Naive thymus-derived CD8-positive, alpha-beta T cell (primary cell): Measurements from ENCODE around the gene SP110. TPM values are rescaled to one million over a fixed set of nuclear protein-coding genes. Genes with fewer than 3 reads are reported as not detected.
"Not testable (repeated sequence)": the region's sequence is repeated elsewhere in the genome, so short reads cannot be mapped to it uniquely, and the experiment has no call there.

Experiments used
- ATAC-seq, 2 donors: fragments of 150-1000 bp; cut with Tn5 transposase in 1 of 2; sonication (Bioruptor Pico), chemical (Tn5 transposase) in 1 of 2; 1 replicate in 1 of 2; 2 replicates in 1 of 2; pipeline ENCODE4 v1.10.0; 2021; ENCODE audit warnings: mild to moderate bottlenecking in 2 of 2, moderate library complexity in 2 of 2
- POLR2A ChIA-PET: fragments of 350-600 bp; sonication (Branson Sonifier 250); formaldehyde crosslinking; loops from one replicate; lab custom pipeline; 2021; ENCODE audit warnings: antibody characterized with exemption; lab: Charles Lee
- DNase-seq, 10 donors: peaks; one replicate each; pipeline versions ENCODE4 v3.0.0 to v3.0.0-alpha.2; 2020 to 2022
- H3K27ac Mint-ChIP-seq, 10 donors: one replicate each; pipeline ENCODE4 v1.8.0; 2020 to 2022; ENCODE audit warnings: mild to moderate bottlenecking in 10 of 10, mixed read lengths in 10 of 10, moderate library complexity in 4 of 10, inconsistent platforms in 1 of 10
- H3K27me3 Mint-ChIP-seq, 5 donors: one replicate each; pipeline ENCODE4 v1.8.0; 2021 to 2022; ENCODE audit warnings: mixed read lengths in 5 of 5
- H3K36me3 Mint-ChIP-seq, 3 donors: one replicate each; pipeline ENCODE4 v1.8.0; 2020 to 2022; ENCODE audit warnings: mixed read lengths in 3 of 3, mild to moderate bottlenecking in 2 of 3, inconsistent platforms in 1 of 3
- H3K4me1 Mint-ChIP-seq, 4 donors: one replicate each; pipeline ENCODE4 v1.8.0; 2021 to 2022; ENCODE audit warnings: mixed read lengths in 4 of 4
- H3K4me3 Mint-ChIP-seq, 10 donors: one replicate each; pipeline ENCODE4 v1.8.0; 2020 to 2022; ENCODE audit warnings: mild to moderate bottlenecking in 10 of 10, mixed read lengths in 10 of 10, moderate library complexity in 6 of 10, inconsistent platforms in 1 of 10
- H3K9me3 Mint-ChIP-seq, 9 donors: one replicate each; pipeline ENCODE4 v1.8.0; 2020 to 2022; ENCODE audit warnings: mixed read lengths in 9 of 9, mild to moderate bottlenecking in 3 of 9, inconsistent platforms in 1 of 9, moderate library complexity in 1 of 9
- polyA plus RNA-seq, 3 donors: library from polyadenylated mRNA; unstranded; fragments of 300-500 nt; fragmentation: Illumina TruSeq; gene quantifications; one replicate each; pipeline ENCODE4 v1.2.3, GENCODE V29; 2021
- total RNA-seq, 8 experiments: library from RNA in 2 of 8; stranded (reverse) in 2 of 8; gene quantifications; one replicate each; pipeline ENCODE4 v1.2.3 and lab custom pipeline; 2021 to 2026

SP110 gene
- total and polyA plus RNA-seq, 5 experiments from 2014 or later: 82.8 to 121 (median 115) TPM

DNA sequence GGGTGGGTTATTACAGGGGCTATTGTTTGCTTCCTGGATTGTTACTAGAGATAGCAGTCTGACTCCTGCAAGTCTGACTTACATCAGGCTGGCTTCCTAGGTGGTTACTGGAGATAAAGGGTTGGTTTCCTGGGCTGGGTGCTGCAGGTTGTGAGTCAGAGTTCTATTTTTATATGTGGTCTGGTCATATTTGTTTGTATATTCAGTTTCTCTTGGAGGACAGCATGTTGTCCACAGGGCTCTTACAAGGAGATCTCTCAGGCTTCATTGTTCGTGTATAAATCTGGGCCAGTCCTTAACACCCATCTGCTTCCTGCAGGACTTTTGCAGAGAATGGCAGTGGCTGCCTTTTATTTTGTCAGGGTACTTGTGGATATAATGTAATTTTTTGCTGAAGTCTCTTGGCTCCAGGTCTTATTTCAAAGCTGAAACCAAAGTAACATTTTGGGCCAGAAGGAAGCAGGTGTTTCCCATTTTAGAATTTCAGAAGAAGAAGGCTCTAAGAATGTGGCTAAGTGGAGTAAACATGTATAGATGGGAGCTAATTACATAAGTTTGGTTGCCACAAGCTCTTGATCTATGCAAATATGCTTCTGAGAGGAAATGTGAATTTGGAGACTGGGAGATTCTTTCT lies 85.2 kb downstream of the SP110 start:
- peaks cover 0 to 2% (median 0%) of the 10 kb centered on the region in 5 donors for H3K27me3 Mint-ChIP-seq
- H3K9me3 Mint-ChIP-seq: peaks cover 0 to 2% (median 0%) of the 10 kb centered on the region in 9 donors
- no peak overlapping the region for H3K4me3 Mint-ChIP-seq
- DNase-seq (no peak), ATAC-seq (no peak)
- H3K36me3 Mint-ChIP-seq: no peaks in the 10 kb centered on the region
- POLR2A ChIA-PET: no interaction called here
- H3K4me1 Mint-ChIP-seq: no peaks in the 10 kb centered on the region
- H3K27ac Mint-ChIP-seq: no peak overlapping the region

GRCh38 chr2:230131366-230131765 lies 88.4 kb downstream of the SP110 start:
- no peak for DNase-seq
- Mint-ChIP-seq H3K9me3 (peaks cover 0 to 2% (median 0%) of the 10 kb centered on the region in 9 donors), H3K4me1 (peaks cover 0 to 8% (median 3%) of the 10 kb centered on the region in 4 donors), H3K4me3 (no peak overlapping the region), H3K27ac (no peak overlapping the region), H3K36me3 (no peaks in the 10 kb centered on the region), H3K27me3 (peaks cover 0 to 2% (median 0%) of the 10 kb centered on the region in 5 donors)
- no peak for ATAC-seq
- POLR2A ChIA-PET: no interaction called here

GRCh38 chr2:230130668-230131364 lies 89.0 kb downstream of the SP110 start:
- Mint-ChIP-seq H3K27ac (no peak overlapping the region), H3K27me3 (peaks cover 0 to 2% (median 0%) of the 10 kb centered on the region in 5 donors), H3K36me3 (no peaks in the 10 kb centered on the region), H3K4me3 (no peak overlapping the region), H3K9me3 (peaks cover 0 to 2% (median 0%) of the 10 kb centered on the region in 9 donors), H3K4me1 (peaks cover 0 to 8% (median 3%) of the 10 kb centered on the region in 4 donors)
- POLR2A ChIA-PET: no interaction called here
- DNase-seq: no peak
- no peak for ATAC-seq

GRCh38 chr2:230129343-230129742 lies 90.4 kb downstream of the SP110 start:
- POLR2A ChIA-PET: no interaction called here
- DNase-seq: no peak
- Mint-ChIP-seq H3K4me1 (peaks cover 3 to 23% (median 18%) of the 10 kb centered on the region in 4 donors), H3K36me3 (no peaks in the 10 kb centered on the region), H3K27ac (no peak overlapping the region), H3K4me3 (no peak overlapping the region), H3K27me3 (peaks cover 0 to 2% (median 0%) of the 10 kb centered on the region in 5 donors), H3K9me3 (peaks cover 0 to 2% (median 0%) of the 10 kb centered on the region in 9 donors)
- no peak for ATAC-seq

DNA sequence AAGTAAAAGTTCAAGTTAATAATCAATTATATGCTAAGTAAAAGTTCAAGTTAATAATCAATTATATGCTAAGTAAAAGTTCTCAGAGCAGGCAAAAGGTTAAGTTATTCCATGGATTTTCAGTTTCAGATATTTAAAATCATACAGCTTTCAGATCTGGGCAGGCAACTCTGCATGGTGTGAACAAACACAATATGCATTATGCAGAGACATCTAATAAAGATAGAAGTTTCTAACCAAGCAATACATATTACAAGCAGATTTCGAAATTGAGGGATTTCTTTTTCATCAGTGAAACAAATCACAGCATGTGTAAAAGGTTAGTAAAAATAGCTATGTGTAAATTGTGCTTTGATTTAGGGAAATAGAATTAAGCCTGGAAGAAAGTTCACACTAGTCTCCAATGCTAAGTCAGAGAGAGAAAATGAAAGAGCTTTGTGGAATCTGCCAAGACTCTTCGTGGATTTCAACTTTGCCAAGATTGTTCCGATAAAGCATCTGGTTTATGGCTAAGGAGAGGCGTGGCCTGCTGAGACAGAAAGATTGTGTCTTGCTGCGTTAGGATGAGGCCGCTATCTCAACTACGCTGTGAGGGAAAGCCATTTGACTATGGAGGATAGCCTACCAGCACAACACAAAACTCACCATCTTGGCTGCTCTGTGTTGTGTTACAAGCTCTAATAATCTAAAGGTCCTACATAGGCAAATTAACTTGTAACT lies 91.0 kb downstream of the SP110 start:
- Mint-ChIP-seq H3K27ac (no peak overlapping the region), H3K4me1 (peaks cover 3 to 26% (median 21%) of the 10 kb centered on the region in 4 donors), H3K9me3 (peaks cover 0 to 2% (median 0%) of the 10 kb centered on the region in 9 donors), H3K36me3 (no peaks in the 10 kb centered on the region), H3K4me3 (no peak overlapping the region), H3K27me3 (peaks cover 0 to 2% (median 0%) of the 10 kb centered on the region in 5 donors)
- POLR2A ChIA-PET: no interaction called here
- no peak for DNase-seq
- no peak for ATAC-seq

DNA sequence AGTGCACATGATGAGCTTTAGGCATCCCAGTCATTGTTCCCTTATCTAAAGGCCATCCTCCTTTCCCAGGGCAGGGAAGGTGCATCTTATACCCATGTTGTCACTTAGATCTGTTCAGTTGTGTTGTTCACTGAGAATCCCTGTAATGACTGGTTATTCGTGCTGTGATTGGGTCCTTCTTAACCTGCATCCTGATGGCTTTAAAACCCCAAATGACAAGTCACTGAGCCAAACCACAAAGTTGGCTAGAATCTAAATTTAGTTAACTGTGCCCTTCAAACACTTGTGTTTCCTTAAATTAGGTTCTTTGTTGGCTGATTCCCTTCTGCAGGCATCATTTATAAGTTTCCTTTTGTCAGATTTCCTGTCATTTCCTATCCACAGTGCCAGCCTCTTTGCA lies 92.6 kb downstream of the SP110 start:
- Mint-ChIP-seq H3K27me3 (peaks cover 0 to 2% (median 0%) of the 10 kb centered on the region in 5 donors), H3K4me1 (peaks cover 3 to 26% (median 21%) of the 10 kb centered on the region in 4 donors), H3K4me3 (no peak overlapping the region), H3K27ac (no peak overlapping the region), H3K36me3 (no peaks in the 10 kb centered on the region), H3K9me3 (no peaks in the 10 kb centered on the region)
- ATAC-seq (no peak), DNase-seq (no peak)
- POLR2A ChIA-PET: no interaction called here

DNA sequence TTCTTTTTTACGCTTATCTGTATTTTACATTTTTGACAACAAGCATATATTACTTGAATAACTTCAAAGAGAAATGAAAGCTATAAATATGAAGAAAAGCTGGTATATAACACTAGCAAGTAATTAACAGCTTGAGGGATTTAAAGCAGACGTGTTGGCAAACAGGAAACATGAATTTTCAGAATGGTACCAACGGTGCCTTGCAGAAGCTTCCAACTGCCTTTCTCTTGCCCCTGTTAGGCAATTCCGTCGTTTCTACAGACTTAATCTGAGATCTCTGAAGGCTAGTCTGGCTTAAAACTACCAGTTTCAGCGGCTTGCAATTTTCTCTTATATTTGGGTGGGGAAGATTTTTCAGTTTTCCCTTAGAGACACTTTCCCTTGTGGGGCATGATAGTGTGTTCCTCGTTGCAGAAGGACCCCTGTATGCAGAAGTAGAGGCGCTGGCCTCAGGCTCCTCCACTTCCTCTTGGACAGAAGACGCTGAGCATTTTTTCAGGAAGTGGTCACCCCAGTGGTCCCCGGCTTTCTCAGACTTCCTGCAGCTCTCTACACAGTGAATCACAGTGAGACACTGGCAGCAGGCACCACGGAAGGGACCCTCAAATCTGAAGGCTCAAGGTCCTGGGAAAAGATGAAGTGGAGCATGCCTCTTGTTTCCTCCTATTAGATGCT lies 94.9 kb downstream of the SP110 start:
- peaks cover 0 to 8% (median 0%) of the 10 kb centered on the region in 9 donors for H3K9me3 Mint-ChIP-seq
- DNase-seq (peak in 4 of 10 donors; percentile 5 to 8 (median 6)), ATAC-seq (peak in 1 of 2 donors; percentile 52)
- peaks cover 0 to 8% (median 0%) of the 10 kb centered on the region in 3 donors for H3K36me3 Mint-ChIP-seq
- POLR2A ChIA-PET: no interaction called here
- H3K27ac Mint-ChIP-seq: peak overlapping the region in 3 of 10 donors; percentile 37 to 50 (median 41)
- peak overlapping the region in 7 of 10 donors; percentile 24 to 57 (median 50) for H3K4me3 Mint-ChIP-seq
- peaks cover 3 to 26% (median 21%) of the 10 kb centered on the region in 4 donors for H3K4me1 Mint-ChIP-seq
- H3K27me3 Mint-ChIP-seq: peaks cover 0 to 2% (median 0%) of the 10 kb centered on the region in 5 donors

DNA sequence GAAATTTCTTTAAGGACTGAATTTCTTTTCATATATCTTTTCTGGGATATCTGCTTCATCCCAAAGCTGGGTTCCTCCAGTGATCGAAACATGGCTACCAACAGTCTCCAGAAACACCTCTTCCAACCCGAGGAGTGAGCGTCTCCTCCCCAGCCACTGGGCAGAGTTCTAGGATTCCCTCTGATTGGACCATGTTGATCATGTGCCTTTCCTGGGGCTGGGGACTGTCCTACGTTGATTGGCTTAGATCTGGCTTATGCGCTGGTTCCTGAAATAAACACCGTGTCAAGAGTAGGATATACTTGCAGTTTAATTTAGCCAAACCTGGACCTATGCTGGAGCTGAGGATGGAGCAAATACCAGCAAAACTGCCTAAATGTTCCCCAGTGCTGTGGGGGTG lies 95.5 kb downstream of the SP110 start:
- POLR2A ChIA-PET: no interaction called here
- Mint-ChIP-seq H3K27ac (no peak overlapping the region), H3K36me3 (peaks cover 0 to 8% (median 0%) of the 10 kb centered on the region in 3 donors), H3K4me1 (peaks cover 3 to 26% (median 21%) of the 10 kb centered on the region in 4 donors), H3K27me3 (peaks cover 0 to 2% (median 0%) of the 10 kb centered on the region in 5 donors), H3K9me3 (peaks cover 0 to 11% (median 3%) of the 10 kb centered on the region in 9 donors), H3K4me3 (peak overlapping the region in 1 of 10 donors; percentile 54)
- DNase-seq (no peak), ATAC-seq (no peak)

DNA sequence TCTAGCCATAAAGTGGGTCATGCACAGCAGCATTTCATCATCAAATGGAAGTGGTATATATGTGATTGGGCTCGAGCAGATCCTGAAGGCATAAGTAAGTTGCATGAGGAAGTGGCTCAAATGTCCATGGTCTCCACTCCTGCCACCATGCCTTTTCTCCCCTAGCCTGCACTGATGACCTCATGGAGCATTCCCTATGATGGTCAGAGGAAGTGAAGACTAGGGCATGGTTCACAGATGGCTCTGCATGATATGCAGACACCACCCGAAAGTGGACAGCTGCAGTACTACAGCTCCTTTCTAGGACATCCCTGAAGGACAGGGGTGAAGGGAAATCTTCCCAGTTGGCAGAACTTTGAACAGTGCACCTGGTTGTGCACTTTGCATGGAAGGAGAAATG lies 99.4 kb downstream of the SP110 start:
- ATAC-seq: not testable (repeated sequence)
- Mint-ChIP-seq H3K36me3 (peaks cover 0 to 12% (median 4%) of the 10 kb centered on the region in 3 donors), H3K27me3 (peaks cover 0 to 18% (median 5%) of the 10 kb centered on the region in 5 donors)

GRCh38 chr2:230119827-230120226 lies 100.0 kb downstream of the SP110 start:
- Mint-ChIP-seq H3K9me3 (peaks cover 0 to 22% (median 5%) of the 10 kb centered on the region in 9 donors), H3K36me3 (peaks cover 0 to 12% (median 4%) of the 10 kb centered on the region in 3 donors), H3K27me3 (peaks cover 0 to 19% (median 6%) of the 10 kb centered on the region in 5 donors)
- POLR2A ChIA-PET, H3K27ac Mint-ChIP-seq, ATAC-seq, H3K4me1 Mint-ChIP-seq, H3K4me3 Mint-ChIP-seq, DNase-seq: not testable (repeated sequence)

More for the DNA sequence above, 99.4 kb downstream of the SP110 start:
- Mint-ChIP-seq H3K9me3 (peaks cover 0 to 18% (median 5%) of the 10 kb centered on the region in 9 donors), H3K4me1 (peaks cover 3 to 14% (median 13%) of the 10 kb centered on the region in 4 donors)
- DNase-seq, POLR2A ChIA-PET, H3K4me3 Mint-ChIP-seq, H3K27ac Mint-ChIP-seq: not testable (repeated sequence)
